PC-3 (cell line): ENCODE measurements around the gene CEP85L. TPM values are rescaled to one million over a fixed set of nuclear protein-coding genes. Genes with fewer than 3 reads are reported as not detected.

Experiments
- ATAC-seq: fragments of 200-7000 bp; cut with Tn5 transposase; 2 replicates; pipeline ENCODE4 v1.9.1; 2020; ENCODE audit warnings: mild to moderate bottlenecking, moderate library complexity
- BruUV-seq: library from RNA; stranded (reverse); fragments of 400-500 nt; replicated peaks from 2 replicates; lab custom pipeline; 2021; lab: Mats Ljungman, UMichigan
- CTCF ChIA-PET: fragments of 300-600 bp; sonication (Branson Sonifier 250); formaldehyde crosslinking; loops from one replicate; lab custom pipeline; 2022; ENCODE audit warnings: antibody characterized with exemption; lab: Charles Lee
- POLR2A ChIA-PET: fragments of 300-600 bp; sonication (Branson Sonifier 250); formaldehyde crosslinking; loops from one replicate; lab custom pipeline; 2022; ENCODE audit warnings: antibody characterized with exemption; ENCODE audit not compliant: unreplicated experiment; lab: Charles Lee
- DNase-seq: peaks from one replicate; pipeline ENCODE4 v3.0.0-alpha.2; 2015
- H2AFZ ChIP-seq: fragments of 300-600 bp; sonication (generic); 2 replicates; pipeline ENCODE4 v1.6.0; 2016; ENCODE audit warnings: antibody characterized with exemption, low read length
- H3F3A ChIP-seq: fragments of 300-600 bp; sonication (generic); one replicate; pipeline ENCODE4 v1.6.0; 2017; ENCODE audit warnings: antibody characterized with exemption, low read length, control low read depth, mild to moderate bottlenecking; ENCODE audit not compliant: unreplicated experiment
- H3K27ac ChIP-seq: fragments of 300-600 bp; sonication (generic); 2 replicates; pipeline ENCODE4 v1.5.1; 2016; ENCODE audit warnings: mild to moderate bottlenecking, low read length
- H3K27me3 ChIP-seq: fragments of 300-600 bp; sonication (generic); 2 replicates; pipeline ENCODE4 v1.6.1; 2016; ENCODE audit warnings: low read length, mixed read lengths
- H3K36me3 ChIP-seq: fragments of 300-600 bp; sonication (generic); 2 replicates; pipeline ENCODE4 v1.6.1; 2016; ENCODE audit warnings: low read depth, mixed run types, low read length, mixed read lengths
- H3K4me1 ChIP-seq: fragments of 300-600 bp; sonication (generic); 2 replicates; pipeline ENCODE4 v1.5.1; 2016; ENCODE audit warnings: low read length; ENCODE audit not compliant: insufficient read depth
- H3K4me2 ChIP-seq: fragments of 300-600 bp; sonication (generic); 2 replicates; pipeline ENCODE4 v1.6.0; 2016; ENCODE audit warnings: low read length
- H3K4me3 ChIP-seq: fragments of 300-600 bp; sonication (generic); 2 replicates; pipeline ENCODE4 v1.5.1; 2016; ENCODE audit warnings: mild to moderate bottlenecking, low read length, mixed read lengths
- H3K79me2 ChIP-seq: fragments of 300-600 bp; sonication (generic); 2 replicates; pipeline ENCODE4 v1.6.1; 2017; ENCODE audit warnings: low read length, mixed read lengths
- H3K9ac ChIP-seq: fragments of 300-600 bp; sonication (generic); 2 replicates; pipeline ENCODE4 v1.6.0; 2016; ENCODE audit warnings: mild to moderate bottlenecking, low read length
- H3K9me2 ChIP-seq: fragments of 300-600 bp; sonication (generic); replicated peaks from 2 replicates; pipeline ENCODE4 v1.6.1; 2016; ENCODE audit warnings: mixed run types, low read length, mixed read lengths
- H3K9me3 ChIP-seq: fragments of 300-600 bp; sonication (generic); 2 replicates; pipeline ENCODE4 v1.6.1; 2016; ENCODE audit warnings: low read length, mixed read lengths
- H4K20me1 ChIP-seq: fragments of 300-600 bp; sonication (generic); 2 replicates; pipeline ENCODE4 v1.6.1; 2016; ENCODE audit warnings: low read length, mixed read lengths
- EZH2 ChIP-seq: fragments of 300-600 bp; sonication (generic); IDR thresholded peaks from one replicate; pipeline ENCODE4 v1.6.1; 2017; ENCODE audit warnings: antibody characterized with exemption, mild to moderate bottlenecking, low read length; ENCODE audit not compliant: unreplicated experiment
- EZH2phosphoT487 ChIP-seq: fragments of 300-600 bp; sonication (generic); IDR thresholded peaks from 2 replicates; pipeline ENCODE4 v1.6.1; 2018; ENCODE audit warnings: mild to moderate bottlenecking, antibody characterized with exemption, low read length, borderline replicate concordance
- intact Hi-C: fragments of 100-400 bp; cut with micrococcal nuclease; formaldehyde crosslinking; loops from 2 replicates; pipeline ENCODE4 v1.9.0; 2023
- total RNA-seq: library from RNA; depleted of rRNA; stranded (reverse); fragments of >200 nt; gene quantifications from 2 replicates; pipeline ENCODE4 v1.2.3, GENCODE V29; 2014
- TF ChIP-seq, protein P1 (sequence below): fragments of 300-600 bp; sonication (generic); conservative IDR thresholded peaks from 2 replicates; pipeline ENCODE4 v1.5.1; 2017; ENCODE audit warnings: antibody characterized with exemption, low read depth, mild to moderate bottlenecking, low read length

Gene CEP85L
- total RNA-seq, 1 experiment from 2014 or later: 7.8 TPM

DNA sequence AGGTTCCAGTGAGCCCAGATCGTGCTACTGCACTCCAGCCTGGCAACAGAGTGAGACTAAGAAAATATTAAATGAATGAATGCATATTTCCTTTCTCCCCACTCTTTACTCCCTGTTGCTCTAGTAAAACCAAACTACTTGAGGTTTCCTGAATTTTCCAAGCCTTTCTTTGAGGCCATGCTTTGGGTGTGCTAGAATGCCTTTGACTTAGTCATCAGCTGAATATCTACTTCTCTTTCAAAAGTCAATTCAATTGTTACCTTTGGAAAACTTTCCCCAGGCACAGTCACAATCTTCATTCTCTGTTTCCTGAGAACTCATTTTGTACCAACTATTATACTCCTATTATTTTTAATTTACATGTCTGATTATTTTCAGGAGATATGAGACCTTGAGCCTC lies 27.5 kb upstream of the CEP85L start:
- CTCF ChIA-PET: no interaction called here
- no peak overlapping the region for H2AFZ ChIP-seq
- H3K27ac ChIP-seq: no peak overlapping the region
- DNase-seq (peak; percentile 13), ATAC-seq (no peak; the same call in 1 of the 2 replicates)
- peaks cover 17% of the 10 kb centered on the region for H3K4me1 ChIP-seq
- BruUV-seq: no TSS peak
- intact Hi-C loops: no loop called here
- TF ChIP-seq EZH2phosphoT487 (no peak), EZH2 (no peak)
- TF ChIP-seq, protein P1, sequence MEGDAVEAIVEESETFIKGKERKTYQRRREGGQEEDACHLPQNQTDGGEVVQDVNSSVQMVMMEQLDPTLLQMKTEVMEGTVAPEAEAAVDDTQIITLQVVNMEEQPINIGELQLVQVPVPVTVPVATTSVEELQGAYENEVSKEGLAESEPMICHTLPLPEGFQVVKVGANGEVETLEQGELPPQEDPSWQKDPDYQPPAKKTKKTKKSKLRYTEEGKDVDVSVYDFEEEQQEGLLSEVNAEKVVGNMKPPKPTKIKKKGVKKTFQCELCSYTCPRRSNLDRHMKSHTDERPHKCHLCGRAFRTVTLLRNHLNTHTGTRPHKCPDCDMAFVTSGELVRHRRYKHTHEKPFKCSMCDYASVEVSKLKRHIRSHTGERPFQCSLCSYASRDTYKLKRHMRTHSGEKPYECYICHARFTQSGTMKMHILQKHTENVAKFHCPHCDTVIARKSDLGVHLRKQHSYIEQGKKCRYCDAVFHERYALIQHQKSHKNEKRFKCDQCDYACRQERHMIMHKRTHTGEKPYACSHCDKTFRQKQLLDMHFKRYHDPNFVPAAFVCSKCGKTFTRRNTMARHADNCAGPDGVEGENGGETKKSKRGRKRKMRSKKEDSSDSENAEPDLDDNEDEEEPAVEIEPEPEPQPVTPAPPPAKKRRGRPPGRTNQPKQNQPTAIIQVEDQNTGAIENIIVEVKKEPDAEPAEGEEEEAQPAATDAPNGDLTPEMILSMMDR: no peak
- no peaks in the 10 kb centered on the region for H3K9me2 ChIP-seq
- 0 out of 2 replicates have a peak overlapping the region, but pooled peaks have one; percentile 0 for H3K4me2 ChIP-seq
- no peaks in the 10 kb centered on the region for H3F3A ChIP-seq
- no peaks in the 10 kb centered on the region for H3K36me3 ChIP-seq
- no peaks in the 10 kb centered on the region for H3K79me2 ChIP-seq
- no peak overlapping the region for H3K9ac ChIP-seq
- POLR2A ChIA-PET: no interaction called here
- no peak overlapping the region for H3K4me3 ChIP-seq
- H3K27me3 ChIP-seq: no peaks in the 10 kb centered on the region
- no peaks in the 10 kb centered on the region for H3K9me3 ChIP-seq
- no peaks in the 10 kb centered on the region for H4K20me1 ChIP-seq

DNA sequence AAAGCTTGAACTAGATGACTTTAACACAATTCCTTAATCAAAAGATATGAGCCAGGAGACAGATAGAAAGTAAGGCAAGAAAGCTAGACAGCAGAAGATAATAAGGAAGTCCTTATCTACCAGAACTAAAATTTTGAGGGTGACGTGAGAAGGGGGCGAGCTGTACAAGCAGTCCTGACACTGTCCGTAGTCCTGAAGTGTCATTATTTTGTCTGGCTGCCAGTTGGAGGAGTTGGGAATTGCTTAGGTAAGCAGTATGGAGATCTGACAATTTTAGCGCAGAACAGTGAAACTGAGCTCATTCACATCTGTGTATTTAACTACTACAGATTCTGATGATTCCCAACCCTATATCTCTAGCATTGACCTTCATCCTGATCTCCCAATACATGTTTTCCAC lies 25.8 kb upstream of the CEP85L start:
- Histone ChIP-seq H4K20me1 (no peaks in the 10 kb centered on the region), H3K9ac (no peak overlapping the region), H3K4me1 (peaks cover 17% of the 10 kb centered on the region), H3K9me2 (no peaks in the 10 kb centered on the region), H3K9me3 (no peaks in the 10 kb centered on the region), H3F3A (no peaks in the 10 kb centered on the region), H3K4me2 (no peak overlapping the region), H3K36me3 (no peaks in the 10 kb centered on the region), H3K79me2 (no peaks in the 10 kb centered on the region), H3K4me3 (no peak overlapping the region), H3K27me3 (no peaks in the 10 kb centered on the region), H2AFZ (no peak overlapping the region), H3K27ac (no peak overlapping the region)
- DNase-seq (no peak), ATAC-seq (no peak)
- no TSS peak for BruUV-seq
- TF ChIP-seq EZH2 (no peak), EZH2phosphoT487 (no peak)
- TF ChIP-seq, protein P1: no peak
- POLR2A ChIA-PET: interaction anchor here (0.7 kb wide), 1 partner anchor 92 kb away, joined by 3 read pairs; no protein-coding TSS in a partner anchor
- intact Hi-C loops: no loop called here
- CTCF ChIA-PET: no interaction called here

DNA sequence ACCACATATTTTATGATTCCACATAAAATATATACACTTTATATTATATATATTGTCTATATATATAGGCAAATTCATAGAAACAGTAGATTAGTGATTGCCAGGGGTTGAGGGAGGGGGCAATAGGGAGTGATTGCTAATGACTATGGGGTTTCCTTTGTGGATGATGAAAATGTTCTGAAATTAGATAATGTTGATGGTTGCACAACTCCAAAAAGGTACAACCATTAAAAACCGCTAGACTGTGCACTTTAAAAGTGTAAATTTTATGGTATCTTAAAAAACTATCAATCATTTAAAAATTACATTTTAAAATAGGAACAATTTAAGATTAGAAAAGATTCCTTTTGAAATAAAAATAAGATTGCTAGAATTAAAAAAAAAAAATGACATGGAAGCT lies 23.8 kb upstream of the CEP85L start:
- Histone ChIP-seq H3K9ac (no peak overlapping the region), H3K9me3 (no peaks in the 10 kb centered on the region), H3F3A (no peaks in the 10 kb centered on the region), H3K4me1 (peaks cover 17% of the 10 kb centered on the region), H3K4me3 (no peak overlapping the region), H3K9me2 (no peaks in the 10 kb centered on the region), H4K20me1 (no peaks in the 10 kb centered on the region), H3K27ac (no peak overlapping the region), H2AFZ (no peak overlapping the region), H3K4me2 (no peak overlapping the region), H3K36me3 (no peaks in the 10 kb centered on the region), H3K27me3 (no peaks in the 10 kb centered on the region), H3K79me2 (no peaks in the 10 kb centered on the region)
- TF ChIP-seq, protein P1: no peak
- TF ChIP-seq EZH2phosphoT487: no peak
- no peak for TF ChIP-seq EZH2
- BruUV-seq: no TSS peak
- DNase-seq: no peak
- ChIA-PET POLR2A (no interaction called here), CTCF (no interaction called here)
- no peak for ATAC-seq
- intact Hi-C loops: loop anchor here (2.0 kb wide), 1 partner anchor 34 kb away; no protein-coding TSS in a partner anchor
